GM12873 (cell line): ENCODE measurements around the gene MRNIP.

Experiments
- TF ChIP-seq, protein P1 (sequence below): IDR thresholded peaks from 2 replicates; pipeline ENCODE4 v1.5.1; 2012; ENCODE audit warnings: low read depth, mild to moderate bottlenecking, moderate library complexity, low read length, control low read depth; ENCODE audit not compliant: insufficient read depth; ENCODE audit errors: missing control alignments

MRNIP gene

DNA sequence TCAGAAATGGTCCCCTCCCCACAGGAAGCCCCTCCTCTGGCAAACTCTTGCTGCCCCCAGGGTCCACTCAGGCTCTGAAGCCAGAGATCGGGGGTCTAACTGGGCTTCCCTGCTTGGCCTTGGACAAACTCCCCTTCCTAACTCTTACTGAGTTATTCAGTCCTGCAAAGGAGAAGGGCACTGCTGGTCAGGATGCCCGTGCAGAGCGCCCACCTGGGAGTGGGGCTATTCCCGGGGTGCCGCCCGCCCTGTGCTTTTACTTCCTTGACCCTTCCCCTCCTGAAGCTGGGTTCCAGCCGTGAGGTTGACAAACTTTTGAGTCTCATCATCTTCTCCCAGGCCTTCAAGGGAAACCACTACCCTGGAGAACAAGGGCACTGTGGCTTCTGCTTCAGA, 44.1 kb upstream of the MRNIP start:
- TF ChIP-seq, protein P1, sequence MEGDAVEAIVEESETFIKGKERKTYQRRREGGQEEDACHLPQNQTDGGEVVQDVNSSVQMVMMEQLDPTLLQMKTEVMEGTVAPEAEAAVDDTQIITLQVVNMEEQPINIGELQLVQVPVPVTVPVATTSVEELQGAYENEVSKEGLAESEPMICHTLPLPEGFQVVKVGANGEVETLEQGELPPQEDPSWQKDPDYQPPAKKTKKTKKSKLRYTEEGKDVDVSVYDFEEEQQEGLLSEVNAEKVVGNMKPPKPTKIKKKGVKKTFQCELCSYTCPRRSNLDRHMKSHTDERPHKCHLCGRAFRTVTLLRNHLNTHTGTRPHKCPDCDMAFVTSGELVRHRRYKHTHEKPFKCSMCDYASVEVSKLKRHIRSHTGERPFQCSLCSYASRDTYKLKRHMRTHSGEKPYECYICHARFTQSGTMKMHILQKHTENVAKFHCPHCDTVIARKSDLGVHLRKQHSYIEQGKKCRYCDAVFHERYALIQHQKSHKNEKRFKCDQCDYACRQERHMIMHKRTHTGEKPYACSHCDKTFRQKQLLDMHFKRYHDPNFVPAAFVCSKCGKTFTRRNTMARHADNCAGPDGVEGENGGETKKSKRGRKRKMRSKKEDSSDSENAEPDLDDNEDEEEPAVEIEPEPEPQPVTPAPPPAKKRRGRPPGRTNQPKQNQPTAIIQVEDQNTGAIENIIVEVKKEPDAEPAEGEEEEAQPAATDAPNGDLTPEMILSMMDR, result no peak

DNA sequence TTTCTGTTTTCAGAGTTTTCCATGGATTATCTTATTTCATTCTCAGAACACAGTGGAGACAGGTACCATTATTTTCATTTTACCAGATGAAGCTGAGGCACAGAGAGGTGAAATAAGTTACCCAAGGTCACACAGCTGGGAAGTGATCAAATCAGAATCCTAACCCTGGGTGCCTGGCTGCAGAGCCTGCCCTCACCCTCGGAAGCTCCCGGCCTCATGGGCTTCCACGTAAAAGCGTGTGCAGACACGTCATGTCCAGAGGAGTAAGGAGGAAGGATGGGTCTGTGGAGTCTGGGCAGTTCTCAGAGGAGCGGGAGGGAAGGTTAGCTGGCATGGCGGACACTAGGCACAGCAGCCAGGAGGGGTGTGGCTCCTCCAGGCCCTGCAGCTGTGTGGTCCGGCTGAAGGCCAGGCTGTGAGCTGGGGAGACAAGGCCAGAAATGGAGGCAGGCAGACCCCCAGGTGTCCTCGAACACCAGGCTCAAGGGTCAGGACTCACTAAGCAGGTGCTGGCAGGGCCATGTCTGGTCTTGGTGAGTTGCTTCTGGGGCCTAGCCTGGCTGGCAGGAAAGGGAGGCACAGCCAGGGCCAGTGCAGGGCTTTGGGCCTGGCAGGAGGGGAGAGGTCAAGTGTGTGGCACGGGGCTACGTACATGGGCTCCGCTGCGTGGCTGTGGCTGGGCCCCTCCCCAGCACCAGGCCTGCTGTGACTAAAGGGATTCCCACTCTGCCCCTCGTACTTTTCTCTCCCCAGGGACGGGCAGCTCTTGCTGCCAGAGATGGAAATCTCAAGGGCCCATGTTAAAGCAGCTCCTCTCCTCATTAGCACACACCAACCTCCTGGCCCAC, 43.5 kb upstream of the MRNIP start:
- TF ChIP-seq, protein P1, result no peak

DNA sequence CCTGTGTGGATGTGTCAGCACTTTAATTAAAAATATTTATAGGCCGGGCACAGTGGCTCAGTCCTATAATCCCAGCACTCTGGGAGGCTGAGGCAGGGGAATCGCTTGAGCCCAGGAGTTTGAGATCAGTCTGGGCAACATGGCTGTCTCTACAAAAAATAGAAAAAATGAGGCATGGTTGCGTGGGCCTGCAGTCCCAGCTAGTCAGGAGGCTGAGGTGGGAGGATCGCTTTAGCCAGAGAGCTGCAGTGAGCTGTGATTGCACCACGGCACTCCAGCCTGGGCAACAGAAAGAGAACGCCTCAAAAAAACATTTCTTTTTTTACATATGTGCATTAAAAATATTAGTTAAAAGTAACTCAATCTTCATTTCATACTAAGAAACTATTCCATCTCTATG, 42.8 kb upstream of the MRNIP start:
- TF ChIP-seq, protein P1, result no peak

DNA sequence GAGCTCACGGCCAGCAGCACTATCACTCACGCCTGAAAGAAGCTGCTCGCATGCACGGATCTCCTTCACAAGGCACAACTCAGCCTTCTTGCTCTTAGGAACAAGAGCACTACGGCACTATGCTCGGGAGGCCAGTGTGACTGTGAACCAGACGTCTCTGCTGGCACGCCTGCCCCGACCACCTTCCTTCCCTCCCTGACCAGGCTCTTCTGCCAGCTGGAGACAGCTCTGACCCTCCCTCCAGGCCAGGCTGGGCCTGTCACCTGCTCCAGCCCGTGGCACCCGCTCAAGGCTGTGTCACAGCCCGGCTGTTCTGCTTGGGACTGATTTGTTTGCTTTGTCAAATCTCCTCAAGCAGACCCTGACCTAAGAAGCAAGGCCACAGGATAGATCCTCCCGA, 42.1 kb upstream of the MRNIP start:
- TF ChIP-seq, protein P1, result no peak

DNA sequence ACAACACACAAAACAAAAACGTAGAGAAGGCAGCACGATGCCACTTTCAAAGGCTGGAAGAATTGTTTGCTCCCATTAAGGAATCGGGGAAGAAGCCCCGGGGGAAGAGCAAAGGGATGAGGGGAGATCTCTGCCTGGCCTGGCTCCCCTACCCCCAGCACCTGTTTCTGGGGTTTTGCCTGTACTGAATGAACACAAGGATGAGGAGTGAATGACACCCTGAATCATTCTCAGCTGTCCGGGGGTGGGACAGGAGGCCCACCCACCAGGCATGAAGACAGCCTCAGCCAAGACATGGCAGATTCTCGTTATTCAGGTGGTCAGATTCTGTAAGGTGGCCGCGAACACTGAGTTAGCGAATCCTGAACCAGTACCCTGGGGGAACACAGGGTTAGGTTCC, 41.6 kb upstream of the MRNIP start:
- TF ChIP-seq, protein P1, result no peak

DNA sequence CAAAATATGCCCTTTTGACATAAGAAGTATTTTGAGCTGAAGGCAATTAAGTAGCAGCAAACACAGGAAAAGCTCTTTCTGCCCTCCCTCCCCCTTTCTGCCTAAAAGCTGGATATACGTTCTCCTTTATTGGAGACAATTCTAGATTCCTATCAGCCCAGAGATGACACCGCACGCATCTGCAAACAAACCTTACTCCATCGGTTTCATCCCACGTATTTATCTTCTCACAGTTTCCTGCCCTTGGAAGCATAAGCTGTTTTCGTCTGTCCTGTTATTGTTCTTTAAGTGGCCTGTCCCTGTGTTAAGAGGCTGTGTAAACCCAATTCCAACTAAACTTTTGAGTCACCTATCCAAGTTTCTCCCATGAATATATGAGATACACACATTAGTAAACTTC, 37.2 kb upstream of the MRNIP start:
- TF ChIP-seq, protein P1, result no peak

DNA sequence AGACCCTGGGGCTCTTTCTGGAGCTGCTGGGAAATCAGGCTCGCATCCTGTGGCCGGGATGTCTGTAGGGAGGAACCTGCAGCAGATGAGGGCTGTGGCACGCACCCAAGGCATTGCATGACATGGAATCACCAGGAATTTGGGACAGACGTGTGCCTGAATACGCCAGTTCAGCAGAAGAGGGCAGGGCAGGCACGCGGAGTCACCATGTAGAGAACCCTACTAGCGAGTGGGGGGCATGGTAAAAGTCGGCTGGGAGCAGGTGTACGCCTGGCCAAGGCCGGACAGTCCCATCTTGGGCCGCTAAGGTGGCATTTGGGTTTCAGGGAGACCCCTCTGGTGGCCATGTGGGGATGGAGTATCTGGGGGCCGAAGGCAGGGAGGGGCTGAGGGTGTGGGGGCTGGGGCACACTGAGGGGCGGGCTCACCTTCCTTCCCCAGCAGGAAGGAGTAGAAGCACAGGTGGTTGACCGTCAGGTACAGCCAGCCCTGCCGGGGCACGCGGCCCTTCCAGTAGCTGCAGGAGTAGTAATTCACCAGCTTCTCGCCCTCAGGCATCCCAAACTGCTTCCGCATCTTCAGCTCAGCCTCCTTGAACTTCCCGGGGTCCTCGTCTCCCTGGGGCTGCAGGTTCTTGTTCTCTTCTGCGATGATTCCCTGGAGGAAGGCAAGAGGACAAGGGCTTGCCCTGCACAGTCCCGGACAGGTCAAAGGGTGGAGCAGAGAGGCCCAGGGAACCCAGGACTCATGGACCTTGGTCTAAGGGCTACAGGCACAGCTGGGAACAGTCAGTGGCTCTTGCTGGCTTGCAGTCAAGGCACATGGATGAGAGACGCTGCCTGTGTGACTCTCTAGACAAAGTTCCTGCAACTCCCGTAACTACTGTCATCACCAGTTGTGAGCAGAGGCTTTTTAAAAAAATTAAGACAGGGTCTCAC, 35.6 kb upstream of the MRNIP start:
- TF ChIP-seq, protein P1, result no peak
